Erythroblast (primary cell): ENCODE results near the gene DNAI2.

Experiments
- DNase-seq, 2 experiments: peaks; one replicate each; lab custom pipeline; 2025; lab: John Stamatoyannopoulos, UW
- GATA1 ChIP-seq: IDR thresholded peaks from 2 replicates; pipeline ENCODE4 v1.6.1; 2011; ENCODE audit warnings: low read depth, mild to moderate bottlenecking, control low read depth, low read length, moderate library complexity
- POLR2A ChIP-seq: IDR thresholded peaks from 2 replicates; pipeline ENCODE4 v1.6.1; 2011; ENCODE audit warnings: mild to moderate bottlenecking, low read length

The DNAI2 gene

DNA sequence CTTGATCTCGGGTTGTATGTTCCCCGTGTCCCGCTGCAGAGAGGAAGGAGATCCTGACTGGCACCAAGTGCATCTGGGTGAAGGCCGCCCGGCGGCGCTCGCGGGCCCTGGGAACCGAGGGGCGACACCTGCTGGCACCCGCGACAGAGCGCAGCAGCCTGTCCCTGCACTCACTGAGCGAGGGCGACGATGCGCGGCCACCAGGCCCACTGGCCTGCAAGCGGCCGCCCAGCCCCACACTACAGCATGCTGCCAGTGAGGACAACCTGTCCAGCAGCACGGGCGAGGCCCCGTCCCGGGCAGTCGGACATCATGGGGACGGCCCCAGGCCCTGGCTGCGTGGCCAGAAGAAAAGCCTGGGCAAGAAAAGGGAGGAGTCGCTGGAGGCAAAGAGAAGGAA, 80.1 kb downstream of the DNAI2 start:
- TF ChIP-seq GATA1 (no peak), POLR2A (no peak)
- peak; percentile 75 to 77 for DNase-seq

- TF ChIP-seq POLR2A (no peak), GATA1 (no peak)
- no peak for DNase-seq
Measured at GRCh38 chr17:74354561-74354960, 80.5 kb downstream of the DNAI2 start.

DNA sequence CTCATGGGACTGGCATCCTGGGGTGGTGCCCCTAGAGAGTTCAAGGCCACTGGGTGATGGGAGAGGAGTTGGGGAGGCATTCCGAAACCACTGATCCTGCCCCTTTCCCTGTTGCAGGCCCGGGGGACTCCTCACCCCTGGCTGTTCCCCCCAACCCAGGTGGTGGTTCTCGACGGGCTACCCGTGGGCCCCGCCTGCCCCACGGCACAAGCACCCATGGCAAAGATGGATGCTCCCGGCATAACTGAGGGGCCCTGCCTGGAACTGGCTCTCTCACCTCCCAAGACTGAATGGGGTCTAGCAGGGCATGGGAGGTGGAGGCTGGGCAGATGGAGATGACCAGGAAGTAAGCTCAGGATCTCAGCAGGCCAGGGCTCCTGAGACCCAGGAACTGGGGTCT, 81.0 kb downstream of the DNAI2 start:
- no peak for DNase-seq
- no peak for TF ChIP-seq POLR2A
- no peak for TF ChIP-seq GATA1

- TF ChIP-seq GATA1 (no peak), POLR2A (no peak)
- peak; percentile 22 to 34 for DNase-seq
Measured at GRCh38 chr17:74356646-74357465, 82.8 kb downstream of the DNAI2 start.

- TF ChIP-seq GATA1 (no peak), POLR2A (no peak)
- no peak for DNase-seq
Measured at GRCh38 chr17:74357466-74357809, 83.4 kb downstream of the DNAI2 start.

- TF ChIP-seq POLR2A (no peak), GATA1 (no peak)
- no peak for DNase-seq
Measured at GRCh38 chr17:74358697-74359096, 84.7 kb downstream of the DNAI2 start.

DNA sequence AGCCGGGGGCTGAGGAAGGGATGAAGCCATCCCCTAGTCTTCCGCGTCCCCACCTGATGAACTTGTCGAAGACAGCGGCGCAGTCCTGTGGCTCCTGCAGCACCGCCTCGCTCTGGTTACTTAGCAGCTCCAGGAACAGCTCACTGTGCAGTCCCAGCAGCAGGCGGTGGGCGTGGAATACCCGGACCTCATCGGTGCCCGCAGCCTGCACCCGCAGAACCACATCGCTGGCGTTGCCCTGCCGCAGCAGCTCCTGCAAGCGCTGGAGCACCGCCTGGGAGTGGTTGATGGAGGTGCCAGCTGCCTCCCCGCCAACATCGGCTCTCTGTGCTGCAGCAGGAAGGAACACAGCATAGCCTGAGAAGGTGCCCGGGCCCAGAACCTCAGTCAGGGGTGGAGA, 85.9 kb downstream of the DNAI2 start:
- no peak for DNase-seq
- no peak for TF ChIP-seq GATA1

DNA sequence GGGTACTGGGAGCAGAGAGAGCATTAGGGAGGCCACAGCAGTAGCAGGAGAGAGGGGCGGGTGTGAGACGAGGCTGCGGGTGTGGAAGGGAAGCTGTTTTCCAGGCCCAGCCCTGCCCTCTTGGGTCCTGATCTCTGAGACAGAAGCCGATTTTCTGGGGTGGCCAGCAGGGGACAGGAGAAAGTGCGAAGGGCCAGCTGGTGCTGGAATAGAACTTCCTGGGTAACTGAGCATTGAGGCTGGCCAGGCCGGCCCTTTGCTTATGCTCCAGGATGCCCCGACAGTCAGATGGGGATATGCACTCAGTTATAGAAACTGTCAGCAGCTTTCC, 86.8 kb downstream of the DNAI2 start:
- no peak for TF ChIP-seq POLR2A
- no peak for TF ChIP-seq GATA1
- DNase-seq = no peak

DNA sequence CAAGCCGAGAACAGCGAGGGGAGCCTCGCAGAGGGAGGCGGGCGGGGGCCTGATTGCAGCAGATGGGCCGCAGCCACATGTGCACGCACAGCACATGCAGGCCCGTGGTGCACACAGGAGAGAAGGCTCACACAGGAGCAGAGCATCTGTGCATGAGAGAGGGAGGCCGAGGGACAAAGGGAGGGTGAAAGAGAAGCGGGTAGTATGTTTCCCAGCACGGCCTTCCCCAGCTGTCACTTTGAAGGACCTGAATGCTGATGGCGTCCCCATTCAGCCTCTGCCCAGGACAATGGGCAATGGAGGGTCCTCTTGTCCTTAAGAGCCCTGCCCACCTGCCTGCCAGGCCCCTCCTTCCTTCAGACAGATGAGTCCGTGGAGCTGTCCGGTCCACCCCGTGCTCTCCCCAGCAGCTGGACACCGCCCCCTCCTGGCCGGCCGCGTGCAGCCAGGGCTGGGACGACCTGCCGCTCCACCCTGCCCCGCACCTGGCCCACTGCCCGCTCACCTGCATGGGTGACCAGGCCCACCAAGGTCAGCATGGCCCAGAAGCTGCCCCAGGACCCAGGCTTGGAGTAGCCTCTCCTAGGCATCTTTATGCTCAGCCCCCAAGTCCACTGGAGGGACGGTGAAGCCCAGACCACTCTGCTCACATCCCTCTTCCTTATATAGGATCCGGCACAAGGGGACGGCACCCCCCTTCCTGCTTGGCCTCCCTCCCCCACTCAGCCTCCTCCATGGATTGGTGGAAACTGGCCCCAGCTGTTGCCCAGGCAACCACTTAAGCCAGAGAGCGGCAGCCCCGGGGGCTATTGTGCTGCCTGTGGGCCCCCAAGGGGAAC, 87.4 kb downstream of the DNAI2 start, which contains the start of gene BTBD17:
Gene BTBD17, minus strand, starts transcription at position 639 of the 839 bp plus-strand sequence. Its CDS starts 49 bp downstream, at position 590.
- peak; percentile 52 to 72 for DNase-seq
- no peak for TF ChIP-seq POLR2A
- no peak for TF ChIP-seq GATA1

DNA sequence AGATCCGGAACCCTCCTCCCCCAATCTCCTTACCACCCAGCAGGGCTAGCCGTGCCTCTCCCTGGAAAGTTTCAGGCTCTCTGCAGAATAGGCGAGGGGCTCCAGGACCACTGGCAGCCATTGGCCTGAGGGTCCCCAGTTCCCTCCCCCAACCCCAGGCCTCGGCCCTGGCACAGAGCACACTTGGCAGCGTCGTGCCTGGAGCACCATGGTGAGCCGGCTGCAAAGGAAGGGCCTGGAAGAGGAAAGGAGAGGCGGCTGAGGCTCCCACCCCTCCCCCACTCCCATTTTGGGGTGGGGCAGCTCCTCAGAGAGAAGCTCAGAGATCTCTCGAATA, 88.0 kb downstream of the DNAI2 start:
- DNase-seq = no peak
- no peak for TF ChIP-seq POLR2A
- no peak for TF ChIP-seq GATA1

GRCh38 chr17:74362810-74363498, 88.9 kb downstream of the DNAI2 start:
- DNase-seq = no peak
- TF ChIP-seq GATA1 (no peak), POLR2A (no peak)
